GM12878 (cell line): ENCODE data around the gene SLC45A1. TPM values are rescaled to one million over a fixed set of nuclear protein-coding genes. Genes with fewer than 3 reads are reported as not detected.

Experiments used
- ATAC-seq: fragments of 200-7000 bp; cut with Tn5 transposase; 3 replicates; pipeline ENCODE4 v1.9.1; 2020; ENCODE audit warnings: mild to moderate bottlenecking, moderate library complexity
- BruUV-seq: library from RNA; stranded (reverse); fragments of 400-500 nt; replicated peaks from 2 replicates; lab custom pipeline; 2021; lab: Mats Ljungman, UMichigan
- CTCF ChIA-PET: fragments of 300-600 bp; sonication (Branson Sonifier 250); formaldehyde crosslinking; extraction: SDS; loops from one replicate; lab custom pipeline; 2021; ENCODE audit warnings: inconsistent platforms; lab: Yijun Ruan, JAX
- POLR2A ChIA-PET: fragments of 350-600 bp; formaldehyde crosslinking; extraction: SDS; loops from one replicate; lab custom pipeline; 2021; ENCODE audit warnings: inconsistent platforms; lab: Charles Lee
- RAD21 ChIA-PET: fragments of 300-600 bp; sonication (Branson Sonifier 250); formaldehyde crosslinking; loops from one replicate; lab custom pipeline; 2023; ENCODE audit warnings: antibody characterized with exemption; ENCODE audit not compliant: unreplicated experiment; lab: Charles Lee
- SMC1A ChIA-PET: fragments of 300-600 bp; sonication (Branson Sonifier 250); formaldehyde crosslinking; loops from one replicate; lab custom pipeline; 2023; ENCODE audit not compliant: unreplicated experiment, uncharacterized antibody; lab: Charles Lee
- DNase-seq: peaks from one replicate; pipeline ENCODE4 v3.0.0-alpha.2; 2011; ENCODE audit warnings: low read depth, low spot score
- FAIRE-seq: peaks from 3 replicates; lab custom pipeline; 2011; peaks lifted over from hg19 to GRCh38; lab: Jason Lieb, UNC
- H2AFZ ChIP-seq: 2 replicates; pipeline ENCODE4 v1.6.0; 2011; ENCODE audit warnings: low read depth, low read length, control low read depth; ENCODE audit not compliant: control insufficient read depth
- H3K27ac ChIP-seq: 2 replicates; pipeline ENCODE4 v1.5.1; 2011; ENCODE audit warnings: control low read depth; ENCODE audit not compliant: control insufficient read depth, insufficient read depth
- H3K27me3 ChIP-seq, 2 experiments: replicated peaks in 1 of 2; 2 replicates each; pipeline versions ENCODE4 v1.6.0 to v1.6.1; 2011; ENCODE audit warnings: low read length in 1 of 2; ENCODE audit not compliant: control insufficient read depth in 2 of 2, insufficient read depth in 2 of 2
- H3K36me3 ChIP-seq, 2 experiments: 2 replicates each; pipeline ENCODE4 v1.5.1; 2011; ENCODE audit warnings: low read length in 1 of 2; ENCODE audit not compliant: control insufficient read depth in 2 of 2, insufficient read depth in 2 of 2
- H3K4me1 ChIP-seq: 2 replicates; pipeline ENCODE4 v1.6.1; 2011; ENCODE audit warnings: mild to moderate bottlenecking, low read length, moderate library complexity, mixed read lengths; ENCODE audit not compliant: control insufficient read depth, insufficient read depth
- H3K4me2 ChIP-seq: 2 replicates; pipeline ENCODE4 v1.6.0; 2011; ENCODE audit warnings: control low read depth; ENCODE audit not compliant: control insufficient read depth, insufficient read depth
- H3K4me3 ChIP-seq: fragments of 200-600 bp; sonication (generic); 2 replicates; pipeline ENCODE4 v1.5.1; 2016
- H3K79me2 ChIP-seq: 2 replicates; pipeline ENCODE4 v1.6.0; 2011; ENCODE audit warnings: low read length; ENCODE audit not compliant: control insufficient read depth, insufficient read depth
- H3K9ac ChIP-seq: 2 replicates; pipeline ENCODE4 v1.8.0; 2011; ENCODE audit warnings: low read length, control low read depth, mixed read lengths; ENCODE audit not compliant: control insufficient read depth, insufficient read depth
- H3K9me3 ChIP-seq: replicated peaks from 3 replicates; pipeline ENCODE4 v1.5.1; 2011; ENCODE audit warnings: mild to moderate bottlenecking, low read length; ENCODE audit not compliant: control insufficient read depth, insufficient read depth
- H4K20me1 ChIP-seq: 2 replicates; pipeline ENCODE4 v1.6.0; 2011; ENCODE audit not compliant: control insufficient read depth, insufficient read depth
- EZH2 ChIP-seq: IDR thresholded peaks from 2 replicates; pipeline ENCODE4 v1.6.1; 2012; ENCODE audit warnings: low read depth, mild to moderate bottlenecking, control low read depth, inconsistent platforms, low read length, borderline replicate concordance; ENCODE audit not compliant: control insufficient read depth
- HDAC6 ChIP-seq: fragments of 200-600 bp; sonication (generic); IDR thresholded peaks from one replicate; pipeline ENCODE4 v1.8.0; 2017; ENCODE audit warnings: antibody characterized with exemption; ENCODE audit not compliant: unreplicated experiment
- IKZF1 ChIP-seq: fragments of 450-650 bp; conservative IDR thresholded peaks from 2 replicates; pipeline ENCODE4 v1.6.1; 2017; ENCODE audit warnings: antibody characterized with exemption, mild to moderate bottlenecking
- MTA3 ChIP-seq: IDR thresholded peaks from 2 replicates; pipeline ENCODE4 v1.6.1; 2012; ENCODE audit warnings: low read length, inconsistent platforms, borderline replicate concordance
- STAT1 ChIP-seq: fragments of 450-650 bp; conservative IDR thresholded peaks from 2 replicates; pipeline ENCODE4 v1.6.1; 2014; ENCODE audit warnings: antibody characterized with exemption, mild to moderate bottlenecking
- TAF1 ChIP-seq: IDR thresholded peaks from 2 replicates; pipeline ENCODE4 v1.6.1; 2011; ENCODE audit warnings: mild to moderate bottlenecking, low read depth, low read length, borderline replicate concordance
- ZNF24 ChIP-seq: fragments of 450-650 bp; IDR thresholded peaks from 2 replicates; pipeline ENCODE4 v1.6.1; 2017; ENCODE audit warnings: antibody characterized with exemption, mild to moderate bottlenecking
- WGBS: methylation state at CpG from one replicate; pipeline ENCODE4 v1.1.6; 2016; ENCODE audit warnings: low lambda C conversion rate; ENCODE audit not compliant: insufficient replicate concordance, insufficient coverage; ENCODE audit errors: missing lambda C conversion rate; 5-methylcytosine and 5-hydroxymethylcytosine counted together
- in situ Hi-C: fragments of 300-500 bp; cut with MboI; formaldehyde crosslinking; loops from 9 replicates; pipeline ENCODE4 v1.14.3; 2018; ENCODE audit warnings: mixed read lengths
- intact Hi-C: fragments of 100-400 bp; cut with micrococcal nuclease; formaldehyde crosslinking; loops from one replicate; pipeline ENCODE4 v1.14.2; 2022; ENCODE audit not compliant: unreplicated experiment
- polyA plus RNA-seq, 11 experiments: library from polyadenylated mRNA; depleted of rRNA in 4 of 11; unstranded in 6 of 11; stranded (reverse) in 5 of 11; fragments of >200 nt; fragmentation: Nextera tagmentation in 4 of 11; fragmentation: Illumina TruSeq in 1 of 11; extraction: Ambion mirVana in 4 of 11; extraction: Trizol in 1 of 11; gene quantifications; 1 replicate in 1 of 11; 2 replicates in 10 of 11; pipeline versions ENCODE4 v1.2.1 to v1.2.3, GENCODE V29; 2011 to 2016; ENCODE audit warnings: inconsistent platforms in 2 of 11, missing spikeins in 2 of 11, low read depth in 1 of 11
- total RNA-seq, 4 experiments: library from RNA; depleted of rRNA in 3 of 4; stranded (reverse); fragments of >200 nt in 3 of 4; fragmentation: Illumina TruSeq in 1 of 4; extraction: Trizol in 1 of 4; gene quantifications; 2 replicates each; pipeline versions ENCODE4 v1.2.1 to v1.2.3, GENCODE V29; 2013 to 2021
- TF ChIP-seq, protein P1 (sequence below): fragments of 150-350 bp; IDR thresholded peaks from 2 replicates; pipeline ENCODE4 v1.6.1; 2014; ENCODE audit warnings: mild to moderate bottlenecking, low read depth, low read length
- TF ChIP-seq, protein P2 (sequence below): fragments of 450-650 bp; formaldehyde crosslinking; IDR thresholded peaks from 2 replicates; pipeline ENCODE4 v1.4.0; 2020; ENCODE audit warnings: mild to moderate bottlenecking, moderate library complexity

The SLC45A1 gene
- total and polyA plus RNA-seq, 10 of the 15 experiments (the other 5 are each of a cell fraction or from before 2014, with no cell fraction given): 0.07 to 0.23 (median 0.13) TPM; not detected in 6

DNA sequence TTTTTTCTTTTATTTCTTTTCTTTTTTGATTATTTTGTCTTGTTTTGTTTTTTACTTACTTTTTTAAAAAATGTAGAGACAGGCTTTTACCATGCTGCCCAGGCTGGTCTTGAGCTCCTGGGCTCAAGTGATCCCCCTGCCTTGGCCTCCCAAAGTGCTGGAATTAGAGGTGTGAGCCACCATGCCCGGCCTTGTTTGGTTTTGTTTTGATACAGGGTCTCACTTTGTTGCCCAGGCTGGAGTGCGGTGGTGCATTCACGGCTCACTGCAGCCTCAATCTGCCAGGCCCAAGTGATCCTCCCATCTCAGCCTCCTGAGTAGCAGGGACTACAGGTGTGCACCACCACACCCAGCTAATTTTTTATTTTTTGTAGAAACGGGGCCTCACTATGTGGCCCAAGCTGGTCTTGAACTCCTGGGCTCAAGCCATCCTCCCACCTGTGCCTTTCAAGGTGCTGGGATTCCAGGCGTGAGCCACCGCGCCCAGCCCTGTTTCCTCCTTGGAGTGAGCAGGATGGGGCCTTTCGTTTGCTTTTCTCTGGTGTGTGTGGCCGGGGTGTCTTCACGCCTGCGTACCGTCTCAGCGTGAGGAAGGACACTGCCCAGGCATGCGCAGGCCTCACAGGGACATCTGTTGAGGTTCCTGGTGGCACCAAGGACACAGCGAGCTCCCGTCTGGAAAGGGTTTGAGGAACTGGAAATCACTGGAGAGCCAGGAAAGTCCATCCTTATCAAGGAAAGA is 15.5 kb downstream of the SLC45A1 start:
- H3K4me1 ChIP-seq: no peaks in the 10 kb centered on the region
- H3K79me2 ChIP-seq: no peaks in the 10 kb centered on the region
- H3K36me3 ChIP-seq: no peaks in the 10 kb centered on the region
- FAIRE-seq: no peak
- H3K27me3 ChIP-seq: no peaks in the 10 kb centered on the region; a peak in 1 of 4 replicates
- WGBS: 74% methylated on average over 16 of the region's 16 CpGs
- ATAC-seq: no peak
- no peaks in the 10 kb centered on the region; the same call in 2 of the 3 replicates for H3K9me3 ChIP-seq
- CTCF ChIA-PET: interaction anchor here (0.7 to 1.0 kb wide), 2 partner anchors 319 to 1903 kb away, joined by 4 read pairs; no protein-coding TSS in a partner anchor
- DNase-seq: no peak
- intact Hi-C loops: no loop called here
- no peak for TF ChIP-seq ZNF24
- TF ChIP-seq HDAC6: no peak
- TF ChIP-seq MTA3: no peak
- TF ChIP-seq, protein P1, sequence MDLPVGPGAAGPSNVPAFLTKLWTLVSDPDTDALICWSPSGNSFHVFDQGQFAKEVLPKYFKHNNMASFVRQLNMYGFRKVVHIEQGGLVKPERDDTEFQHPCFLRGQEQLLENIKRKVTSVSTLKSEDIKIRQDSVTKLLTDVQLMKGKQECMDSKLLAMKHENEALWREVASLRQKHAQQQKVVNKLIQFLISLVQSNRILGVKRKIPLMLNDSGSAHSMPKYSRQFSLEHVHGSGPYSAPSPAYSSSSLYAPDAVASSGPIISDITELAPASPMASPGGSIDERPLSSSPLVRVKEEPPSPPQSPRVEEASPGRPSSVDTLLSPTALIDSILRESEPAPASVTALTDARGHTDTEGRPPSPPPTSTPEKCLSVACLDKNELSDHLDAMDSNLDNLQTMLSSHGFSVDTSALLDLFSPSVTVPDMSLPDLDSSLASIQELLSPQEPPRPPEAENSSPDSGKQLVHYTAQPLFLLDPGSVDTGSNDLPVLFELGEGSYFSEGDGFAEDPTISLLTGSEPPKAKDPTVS: no peak
- TF ChIP-seq, protein P2, sequence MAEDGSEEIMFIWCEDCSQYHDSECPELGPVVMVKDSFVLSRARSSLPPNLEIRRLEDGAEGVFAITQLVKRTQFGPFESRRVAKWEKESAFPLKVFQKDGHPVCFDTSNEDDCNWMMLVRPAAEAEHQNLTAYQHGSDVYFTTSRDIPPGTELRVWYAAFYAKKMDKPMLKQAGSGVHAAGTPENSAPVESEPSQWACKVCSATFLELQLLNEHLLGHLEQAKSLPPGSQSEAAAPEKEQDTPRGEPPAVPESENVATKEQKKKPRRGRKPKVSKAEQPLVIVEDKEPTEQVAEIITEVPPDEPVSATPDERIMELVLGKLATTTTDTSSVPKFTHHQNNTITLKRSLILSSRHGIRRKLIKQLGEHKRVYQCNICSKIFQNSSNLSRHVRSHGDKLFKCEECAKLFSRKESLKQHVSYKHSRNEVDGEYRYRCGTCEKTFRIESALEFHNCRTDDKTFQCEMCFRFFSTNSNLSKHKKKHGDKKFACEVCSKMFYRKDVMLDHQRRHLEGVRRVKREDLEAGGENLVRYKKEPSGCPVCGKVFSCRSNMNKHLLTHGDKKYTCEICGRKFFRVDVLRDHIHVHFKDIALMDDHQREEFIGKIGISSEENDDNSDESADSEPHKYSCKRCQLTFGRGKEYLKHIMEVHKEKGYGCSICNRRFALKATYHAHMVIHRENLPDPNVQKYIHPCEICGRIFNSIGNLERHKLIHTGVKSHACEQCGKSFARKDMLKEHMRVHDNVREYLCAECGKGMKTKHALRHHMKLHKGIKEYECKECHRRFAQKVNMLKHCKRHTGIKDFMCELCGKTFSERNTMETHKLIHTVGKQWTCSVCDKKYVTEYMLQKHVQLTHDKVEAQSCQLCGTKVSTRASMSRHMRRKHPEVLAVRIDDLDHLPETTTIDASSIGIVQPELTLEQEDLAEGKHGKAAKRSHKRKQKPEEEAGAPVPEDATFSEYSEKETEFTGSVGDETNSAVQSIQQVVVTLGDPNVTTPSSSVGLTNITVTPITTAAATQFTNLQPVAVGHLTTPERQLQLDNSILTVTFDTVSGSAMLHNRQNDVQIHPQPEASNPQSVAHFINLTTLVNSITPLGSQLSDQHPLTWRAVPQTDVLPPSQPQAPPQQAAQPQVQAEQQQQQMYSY (CRISPR knock-in tag): no peak
- no peak for TF ChIP-seq STAT1
- TF ChIP-seq TAF1: no peak
- TF ChIP-seq IKZF1: no peak
- TF ChIP-seq EZH2: no peak
- TF ChIP-seq, all 136 proteins: peak for 0
- no peak overlapping the region for H3K4me3 ChIP-seq
- H4K20me1 ChIP-seq: no peaks in the 10 kb centered on the region
- SMC1A ChIA-PET: no interaction called here
- BruUV-seq: no TSS peak
- RAD21 ChIA-PET: no interaction called here
- H3K27ac ChIP-seq: no peak overlapping the region
- no peak overlapping the region for H3K9ac ChIP-seq
- no peak overlapping the region for H3K4me2 ChIP-seq
- no peak overlapping the region for H2AFZ ChIP-seq
- POLR2A ChIA-PET: no interaction called here
- in situ Hi-C loops: no loop called here
